IPS-18c (cell line): ENCODE results near the gene ALDH4A1.
"Not testable (repeated sequence)": the region's sequence is repeated elsewhere in the genome, so short reads cannot be mapped to it uniquely, and the experiment has no call there.

ENCODE experiments used
- H3K4me3 ChIP-seq: 2 replicates; pipeline ENCODE4 v1.7.0; 2013; ENCODE audit warnings: low read depth, mild to moderate bottlenecking, low read length, moderate library complexity; ENCODE audit not compliant: insufficient read depth
- H3K9me3 ChIP-seq: one replicate; pipeline ENCODE4 v1.6.1; 2013; ENCODE audit warnings: mild to moderate bottlenecking, low read length, moderate library complexity; ENCODE audit not compliant: control insufficient read depth, insufficient read depth

ALDH4A1 gene

GRCh38 chr1:18876210-18876609, 26.1 kb downstream of the ALDH4A1 start:
- no peak overlapping the region for H3K4me3 ChIP-seq
- peaks cover 2% of the 10 kb centered on the region for H3K9me3 ChIP-seq

GRCh38 chr1:18875796-18876128, 26.6 kb downstream of the ALDH4A1 start:
- H3K4me3 ChIP-seq, result no peak overlapping the region
- H3K9me3 ChIP-seq, result peaks cover 2% of the 10 kb centered on the region

GRCh38 chr1:18875107-18875795, 27.1 kb downstream of the ALDH4A1 start:
- H3K4me3 ChIP-seq, result no peak overlapping the region

GRCh38 chr1:18874600-18874999, 27.8 kb downstream of the ALDH4A1 start:
- no peak overlapping the region for H3K4me3 ChIP-seq
- peaks cover 2% of the 10 kb centered on the region for H3K9me3 ChIP-seq

More at GRCh38 chr1:18875107-18875795, 27.1 kb downstream of the ALDH4A1 start:
- H3K9me3 ChIP-seq, result peaks cover 2% of the 10 kb centered on the region

GRCh38 chr1:18874036-18874435, 28.3 kb downstream of the ALDH4A1 start:
- H3K4me3 ChIP-seq, result no peak overlapping the region
- peaks cover 2% of the 10 kb centered on the region for H3K9me3 ChIP-seq

- no peak overlapping the region for H3K4me3 ChIP-seq
Observed at GRCh38 chr1:18872071-18872611, 30.2 kb downstream of the ALDH4A1 start.

GRCh38 chr1:18871401-18872070, 30.8 kb downstream of the ALDH4A1 start:
- no peak overlapping the region for H3K4me3 ChIP-seq
- H3K9me3 ChIP-seq, result peaks cover 2% of the 10 kb centered on the region

More at GRCh38 chr1:18872071-18872611, 30.2 kb downstream of the ALDH4A1 start:
- H3K9me3 ChIP-seq, result peaks cover 2% of the 10 kb centered on the region

GRCh38 chr1:18870957-18871356, 31.4 kb downstream of the ALDH4A1 start:
- Histone ChIP-seq H3K9me3 (peaks cover 2% of the 10 kb centered on the region), H3K4me3 (no peak overlapping the region)

GRCh38 chr1:18870595-18870865, 31.8 kb downstream of the ALDH4A1 start:
- H3K4me3 ChIP-seq, H3K9me3 ChIP-seq: not testable (repeated sequence)

- H3K4me3 ChIP-seq, result no peak overlapping the region
- H3K9me3 ChIP-seq, result peaks cover 2% of the 10 kb centered on the region
Observed at GRCh38 chr1:18869847-18870594, 32.3 kb downstream of the ALDH4A1 start.

GRCh38 chr1:18868801-18869424, 33.4 kb downstream of the ALDH4A1 start:
- H3K4me3 ChIP-seq, result no peak overlapping the region
- H3K9me3 ChIP-seq, result peaks cover 2% of the 10 kb centered on the region

GRCh38 chr1:18868354-18868753, 34.0 kb downstream of the ALDH4A1 start:
- no peak overlapping the region for H3K4me3 ChIP-seq
- peaks cover 2% of the 10 kb centered on the region for H3K9me3 ChIP-seq

- peaks cover 2% of the 10 kb centered on the region for H3K9me3 ChIP-seq
- no peak overlapping the region for H3K4me3 ChIP-seq
Observed at GRCh38 chr1:18866846-18867245, 35.5 kb downstream of the ALDH4A1 start.

GRCh38 chr1:18866314-18866713, 36.0 kb downstream of the ALDH4A1 start:
- peaks cover under 1% of the 10 kb centered on the region for H3K9me3 ChIP-seq
- H3K4me3 ChIP-seq, result no peak overlapping the region

- Histone ChIP-seq H3K4me3 (no peak overlapping the region), H3K9me3 (no peaks in the 10 kb centered on the region)
Observed at GRCh38 chr1:18865176-18865575, 37.2 kb downstream of the ALDH4A1 start.

GRCh38 chr1:18861590-18861989, 40.8 kb downstream of the ALDH4A1 start:
- Histone ChIP-seq H3K4me3 (no peak overlapping the region), H3K9me3 (no peaks in the 10 kb centered on the region)

- Histone ChIP-seq H3K4me3 (no peak overlapping the region), H3K9me3 (no peaks in the 10 kb centered on the region)
Observed at GRCh38 chr1:18861082-18861481, 41.3 kb downstream of the ALDH4A1 start.

- Histone ChIP-seq H3K4me3 (no peak within 1 kb of the TSS), H3K9me3 (no peaks in the 10 kb centered on the region)
Observed at GRCh38 chr1:18859560-18859959, 42.8 kb downstream of the ALDH4A1 start, which contains the start of gene TAS1R2. Gene TAS1R2, minus strand, starts transcription at chr1:18859660. Its CDS starts 0 bp downstream, at chr1:18859660.
